HAP-1 (cell line): ENCODE results near the gene PTPN20.

Experiments
- DNase-seq, 2 experiments: peaks; one replicate each; pipeline ENCODE4 v3.0.0-alpha.2; 2016 to 2020; ENCODE audit warnings: low spot score in 2 of 2
- H3K27me3 ChIP-seq: fragments of 250-450 bp; sonication (Bioruptor Pico); 2 replicates; pipeline ENCODE4 v1.5.1; 2020; ENCODE audit warnings: low read depth, mild to moderate bottlenecking, moderate library complexity
- H3K36me3 ChIP-seq: fragments of 250-450 bp; sonication (Bioruptor Pico); replicated peaks from 2 replicates; pipeline ENCODE4 v1.5.1; 2020; ENCODE audit warnings: mild to moderate bottlenecking
- H3K4me1 ChIP-seq: fragments of 250-450 bp; sonication (Bioruptor Pico); 2 replicates; pipeline ENCODE4 v1.5.1; 2020; ENCODE audit warnings: mild to moderate bottlenecking
- H3K4me3 ChIP-seq: fragments of 250-450 bp; sonication (Bioruptor Pico); 2 replicates; pipeline ENCODE4 v1.5.1; 2020; ENCODE audit warnings: mild to moderate bottlenecking, moderate library complexity
- H3K9me3 ChIP-seq: fragments of 250-450 bp; sonication (Bioruptor Pico); 2 replicates; pipeline ENCODE4 v1.5.1; 2020; ENCODE audit warnings: mild to moderate bottlenecking, moderate library complexity
- in situ Hi-C: fragments of 300-500 bp; cut with MboI; formaldehyde crosslinking; loops from 3 replicates; pipeline ENCODE4 v1.14.3; 2020; ENCODE audit warnings: low sequenced_read_pairs, inconsistent platforms, mixed read lengths

PTPN20 gene

DNA sequence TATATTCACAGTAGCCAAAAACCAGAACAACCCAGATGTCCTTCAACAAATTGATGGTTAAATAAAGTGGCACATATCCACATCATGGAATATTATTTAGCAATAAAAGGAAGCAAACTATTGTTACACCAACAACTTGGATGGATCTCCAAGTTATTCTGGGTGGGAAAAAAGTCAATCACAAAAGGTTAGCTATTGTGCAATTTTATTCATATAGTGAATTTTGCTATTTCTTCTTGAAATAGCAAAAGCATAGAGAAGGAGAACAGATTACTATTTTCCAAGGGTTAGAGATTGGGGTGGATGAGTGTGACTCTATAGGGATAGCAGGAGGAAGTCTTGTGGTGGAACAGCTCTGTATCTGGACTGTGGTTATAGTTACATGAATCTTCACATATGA, 87.0 kb downstream of the PTPN20 start:
- in situ Hi-C loops, result no loop called here

GRCh38 chr10:46998595-46998994, 87.4 kb downstream of the PTPN20 start:
- in situ Hi-C loops, result no loop called here
- DNase-seq, result no peak
- Histone ChIP-seq H3K4me3 (no peak overlapping the region), H3K9me3 (no peaks in the 10 kb centered on the region), H3K4me1 (no peaks in the 10 kb centered on the region), H3K36me3 (no peaks in the 10 kb centered on the region), H3K27me3 (no peaks in the 10 kb centered on the region)

More for the DNA sequence above, 87.0 kb downstream of the PTPN20 start:
- DNase-seq, result no peak
- Histone ChIP-seq H3K27me3 (no peaks in the 10 kb centered on the region), H3K36me3 (no peaks in the 10 kb centered on the region), H3K4me3 (no peak overlapping the region), H3K4me1 (no peaks in the 10 kb centered on the region), H3K9me3 (no peaks in the 10 kb centered on the region)

GRCh38 chr10:46999217-46999616, 88.0 kb downstream of the PTPN20 start:
- H3K27me3 ChIP-seq, result no peaks in the 10 kb centered on the region
- no peaks in the 10 kb centered on the region for H3K36me3 ChIP-seq
- in situ Hi-C loops, result no loop called here
- no peaks in the 10 kb centered on the region for H3K4me1 ChIP-seq
- H3K4me3 ChIP-seq, result no peak overlapping the region
- DNase-seq, result no peak
- H3K9me3 ChIP-seq, result no peaks in the 10 kb centered on the region

- Histone ChIP-seq H3K9me3 (no peaks in the 10 kb centered on the region), H3K36me3 (no peaks in the 10 kb centered on the region), H3K4me1 (no peaks in the 10 kb centered on the region), H3K4me3 (no peak overlapping the region), H3K27me3 (no peaks in the 10 kb centered on the region)
- DNase-seq, result no peak
- in situ Hi-C loops, result no loop called here
Observed at GRCh38 chr10:47008769-47009168, 97.5 kb downstream of the PTPN20 start.

GRCh38 chr10:47009215-47009838, 98.1 kb downstream of the PTPN20 start:
- H3K36me3 ChIP-seq, result no peaks in the 10 kb centered on the region
- DNase-seq, result no peak
- no peak overlapping the region for H3K4me3 ChIP-seq
- no peaks in the 10 kb centered on the region for H3K9me3 ChIP-seq
- in situ Hi-C loops, result no loop called here
- H3K4me1 ChIP-seq, result no peaks in the 10 kb centered on the region
- no peaks in the 10 kb centered on the region for H3K27me3 ChIP-seq

DNA sequence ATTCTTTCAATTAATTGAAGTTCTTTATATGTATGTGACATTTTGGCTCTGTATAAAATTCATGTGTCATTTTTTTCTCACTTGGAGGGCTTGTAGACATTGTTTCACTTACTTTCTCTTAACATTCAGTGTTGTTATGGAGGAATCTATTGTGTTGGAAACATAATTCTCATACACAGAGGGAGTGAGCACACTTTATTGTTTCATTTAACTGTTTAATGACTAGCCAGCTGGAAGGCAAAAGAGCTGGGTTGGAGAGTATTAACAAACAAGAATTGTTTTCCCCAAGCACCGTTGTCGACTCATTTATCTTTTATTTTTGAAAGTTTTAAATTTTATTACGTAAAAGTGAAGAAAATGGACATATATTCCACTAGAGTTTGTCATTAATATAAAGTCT, 98.8 kb downstream of the PTPN20 start:
- Histone ChIP-seq H3K4me3 (no peak overlapping the region), H3K9me3 (no peaks in the 10 kb centered on the region), H3K27me3 (no peaks in the 10 kb centered on the region), H3K4me1 (no peaks in the 10 kb centered on the region), H3K36me3 (no peaks in the 10 kb centered on the region)
- DNase-seq, result no peak
- in situ Hi-C loops, result no loop called here

DNA sequence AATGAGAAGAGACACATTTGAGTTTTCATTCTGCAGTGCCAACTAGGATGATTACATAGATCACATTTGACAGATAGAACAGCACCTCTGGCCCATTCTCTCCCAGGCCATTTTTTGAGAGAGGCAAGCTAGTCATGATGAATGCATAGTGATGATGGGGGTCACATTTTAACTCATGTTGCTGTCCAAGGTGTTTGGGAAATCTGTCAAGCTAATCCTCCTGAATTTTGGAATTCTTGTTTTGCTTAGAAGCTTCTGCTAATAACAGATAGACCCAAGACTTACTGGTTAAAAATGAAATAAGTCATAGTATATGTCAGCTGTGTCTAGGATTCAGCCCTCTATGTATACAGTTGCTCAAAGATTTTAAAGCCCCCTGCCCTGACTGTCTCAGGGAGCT, 101.0 kb downstream of the PTPN20 start:
- Histone ChIP-seq H3K27me3 (no peaks in the 10 kb centered on the region), H3K36me3 (no peaks in the 10 kb centered on the region), H3K4me3 (no peak overlapping the region), H3K4me1 (no peaks in the 10 kb centered on the region; the same call in 1 of the 2 replicates), H3K9me3 (no peaks in the 10 kb centered on the region)
- in situ Hi-C loops, result no loop called here
- no peak for DNase-seq

DNA sequence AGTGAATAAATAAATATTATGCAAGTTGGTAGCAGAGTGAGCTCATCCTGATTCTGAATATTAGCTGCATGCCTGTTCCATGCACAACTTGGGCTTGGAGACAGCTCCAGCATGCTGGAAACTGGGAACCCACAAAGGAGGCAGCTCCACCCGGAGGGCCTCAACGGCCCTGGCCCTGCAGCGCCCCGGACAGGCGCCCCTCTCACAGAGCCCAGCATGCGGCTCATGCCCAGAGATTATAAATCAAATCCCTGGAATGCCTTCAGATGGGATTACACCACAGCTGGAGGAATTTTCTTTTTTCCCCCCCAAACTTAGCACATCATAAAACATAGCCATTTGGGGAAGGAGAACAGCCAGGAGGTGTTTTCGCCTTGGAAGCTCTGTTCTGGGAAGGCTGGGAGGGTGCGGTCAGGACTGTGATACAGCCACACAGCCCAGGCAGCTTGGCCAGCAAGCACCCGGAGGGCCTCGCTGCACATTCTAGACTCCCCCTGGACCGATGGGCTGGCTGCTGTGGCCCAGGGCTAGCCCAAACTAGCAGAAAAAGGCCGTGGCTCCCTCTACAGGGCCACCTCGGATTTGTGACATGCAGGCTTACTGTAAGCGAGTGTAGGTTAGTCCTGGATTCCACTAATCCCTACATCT, 102.4 kb downstream of the PTPN20 start:
- H3K4me3 ChIP-seq, result no peak overlapping the region
- H3K27me3 ChIP-seq, result no peaks in the 10 kb centered on the region
- H3K9me3 ChIP-seq, result no peaks in the 10 kb centered on the region
- in situ Hi-C loops, result no loop called here
- H3K36me3 ChIP-seq, result no peaks in the 10 kb centered on the region
- no peak for DNase-seq
- H3K4me1 ChIP-seq, result peaks cover 10% of the 10 kb centered on the region

DNA sequence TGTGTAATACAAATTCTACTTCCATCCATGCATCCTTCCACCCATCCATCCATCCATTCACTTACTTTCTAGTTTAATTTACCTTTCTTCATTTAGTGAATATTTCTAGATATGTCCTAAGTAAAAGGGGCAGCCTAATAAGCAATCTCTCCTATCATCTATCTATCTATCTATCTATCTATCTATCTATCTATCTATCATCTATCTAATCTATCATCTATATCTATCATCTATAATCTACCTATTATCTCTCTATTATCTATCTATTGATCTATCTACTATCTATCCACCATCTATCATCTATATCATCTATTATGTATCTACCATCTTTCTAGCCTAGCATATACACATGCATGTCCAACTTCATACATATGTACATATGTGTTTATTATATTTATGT, 104.2 kb downstream of the PTPN20 start:
- in situ Hi-C loops, result no loop called here
- Histone ChIP-seq H3K36me3 (no peaks in the 10 kb centered on the region), H3K4me3 (no peak overlapping the region)

DNA sequence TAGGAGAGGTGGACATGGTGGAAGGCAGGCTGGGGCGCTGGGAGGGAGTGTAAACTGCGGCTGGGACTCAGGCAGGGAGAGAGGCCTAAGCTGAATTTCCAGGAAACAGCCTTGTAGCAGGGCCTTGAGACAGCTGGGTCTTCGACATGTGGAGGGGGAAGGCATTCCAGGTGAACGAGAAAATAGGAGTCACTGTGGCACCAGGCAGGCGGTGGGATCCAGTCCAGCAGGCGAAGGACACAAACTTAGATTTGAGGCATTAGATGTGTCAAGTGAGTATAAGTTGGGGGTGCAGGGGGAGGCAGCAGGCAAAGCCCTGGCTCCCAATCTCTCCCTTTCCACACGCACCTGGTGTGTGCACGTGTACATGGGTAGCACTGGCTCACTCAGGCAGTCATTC, 105.3 kb downstream of the PTPN20 start:
- Histone ChIP-seq H3K4me3 (no peak overlapping the region), H3K27me3 (no peaks in the 10 kb centered on the region), H3K4me1 (peaks cover 17% of the 10 kb centered on the region), H3K9me3 (no peaks in the 10 kb centered on the region), H3K36me3 (no peaks in the 10 kb centered on the region)
- DNase-seq, result no peak
- in situ Hi-C loops, result no loop called here

More for the DNA sequence above, 104.2 kb downstream of the PTPN20 start:
- Histone ChIP-seq H3K9me3 (no peaks in the 10 kb centered on the region), H3K4me1 (peaks cover 17% of the 10 kb centered on the region), H3K27me3 (no peaks in the 10 kb centered on the region)
- DNase-seq, result no peak

DNA sequence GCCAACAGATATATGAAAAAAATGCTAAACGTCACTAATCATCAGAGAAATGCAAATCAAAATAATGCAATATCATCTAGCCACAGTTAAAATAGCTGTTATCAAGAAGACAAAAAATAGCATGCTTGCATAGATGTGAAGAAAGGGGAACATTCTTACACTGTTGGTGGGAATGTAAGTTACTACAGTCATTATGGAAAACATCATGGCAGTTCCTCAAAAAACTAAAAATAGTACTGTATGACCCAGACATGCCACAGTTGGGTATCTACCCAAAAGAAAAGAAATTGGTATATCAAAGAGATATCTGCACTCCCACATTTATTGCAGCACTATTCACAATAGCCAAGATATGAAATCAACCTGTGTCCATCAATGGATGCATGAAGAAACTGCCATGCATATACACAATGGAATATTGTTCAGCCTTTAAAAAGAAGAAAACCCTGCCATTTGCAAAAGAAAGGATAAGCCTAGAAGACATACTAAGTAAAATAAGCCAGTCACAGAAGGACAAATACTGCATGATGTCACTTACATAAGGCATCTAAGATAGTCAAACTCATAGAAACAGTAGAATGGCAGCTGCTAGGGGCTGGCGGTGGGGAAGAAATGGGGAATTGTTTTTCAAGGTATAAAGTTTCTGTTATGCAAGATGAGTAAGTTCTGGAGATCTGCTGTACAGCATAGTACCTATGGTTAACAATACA, 107.0 kb downstream of the PTPN20 start:
- in situ Hi-C loops, result no loop called here

GRCh38 chr10:47019155-47020145, 108.2 kb downstream of the PTPN20 start:
- H3K36me3 ChIP-seq, result no peaks in the 10 kb centered on the region
- H3K27me3 ChIP-seq, result no peaks in the 10 kb centered on the region
- no peak overlapping the region for H3K4me3 ChIP-seq
- in situ Hi-C loops, result no loop called here
- no peaks in the 10 kb centered on the region for H3K9me3 ChIP-seq
- peaks cover 17% of the 10 kb centered on the region for H3K4me1 ChIP-seq
- DNase-seq, result no peak

More for the DNA sequence above, 107.0 kb downstream of the PTPN20 start:
- no peak overlapping the region for H3K4me3 ChIP-seq
- peaks cover 17% of the 10 kb centered on the region for H3K4me1 ChIP-seq
- no peaks in the 10 kb centered on the region for H3K27me3 ChIP-seq
- H3K36me3 ChIP-seq, result no peaks in the 10 kb centered on the region
- no peaks in the 10 kb centered on the region for H3K9me3 ChIP-seq
- peak; percentile 55 to 88 for DNase-seq

DNA sequence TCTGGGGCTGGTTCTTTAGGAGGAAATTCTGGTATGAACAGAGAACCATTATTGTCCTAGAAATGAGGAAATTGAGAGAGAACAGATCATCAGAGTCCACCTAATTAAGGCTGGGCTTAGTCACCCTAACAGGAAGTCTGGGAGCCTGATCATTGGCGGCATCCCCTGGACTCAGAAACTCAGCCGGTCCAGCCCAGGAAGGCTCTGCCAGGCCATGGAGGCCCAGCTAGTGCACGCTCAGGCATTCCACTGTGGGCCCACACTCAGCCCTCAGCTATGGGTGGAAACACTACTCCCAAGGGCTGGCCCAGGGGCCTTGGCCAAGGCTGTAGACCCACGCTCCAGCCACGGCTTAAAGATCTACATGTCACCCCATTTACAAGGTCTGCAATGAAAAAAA, 109.2 kb downstream of the PTPN20 start:
- in situ Hi-C loops, result no loop called here
- DNase-seq, result no peak
- H3K27me3 ChIP-seq, result no peaks in the 10 kb centered on the region
- H3K4me3 ChIP-seq, result no peak overlapping the region
- no peaks in the 10 kb centered on the region for H3K36me3 ChIP-seq
- H3K4me1 ChIP-seq, result peaks cover 17% of the 10 kb centered on the region
- no peaks in the 10 kb centered on the region for H3K9me3 ChIP-seq
